DOHH2 (cell line): ENCODE measurements around the gene NCAM1.

Source experiments
- H3F3A ChIP-seq: fragments of 200-600 bp; sonication (generic), shearing (Covaris generic); 2 replicates; pipeline ENCODE4 v1.6.0; 2016; ENCODE audit warnings: antibody characterized with exemption, mild to moderate bottlenecking; ENCODE audit not compliant: control insufficient read depth, insufficient read depth
- H3K27ac ChIP-seq: fragments of 200-600 bp; sonication (generic); 2 replicates; pipeline ENCODE4 v1.5.1; 2014; ENCODE audit warnings: low read depth, mild to moderate bottlenecking, low read length, moderate library complexity
- H3K27me3 ChIP-seq: fragments of 200-600 bp; sonication (generic); 2 replicates; pipeline ENCODE4 v1.6.1; 2014; ENCODE audit warnings: mild to moderate bottlenecking, low read length, mixed read lengths; ENCODE audit not compliant: control insufficient read depth
- H3K36me3 ChIP-seq: fragments of 200-600 bp; sonication (generic); 2 replicates; pipeline ENCODE4 v1.6.1; 2014; ENCODE audit warnings: mild to moderate bottlenecking, low read length, moderate library complexity, mixed read lengths; ENCODE audit not compliant: control insufficient read depth
- H3K4me1 ChIP-seq: fragments of 200-600 bp; sonication (generic); 2 replicates; pipeline ENCODE4 v1.6.1; 2014; ENCODE audit warnings: mild to moderate bottlenecking, low read length, mixed read lengths; ENCODE audit not compliant: control insufficient read depth
- H3K4me2 ChIP-seq: fragments of 200-600 bp; sonication (generic); 2 replicates; pipeline ENCODE4 v1.6.0; 2014; ENCODE audit warnings: mild to moderate bottlenecking, low read length, moderate library complexity
- H3K4me3 ChIP-seq: fragments of 200-600 bp; sonication (generic); 2 replicates; pipeline ENCODE4 v1.5.1; 2014; ENCODE audit warnings: mild to moderate bottlenecking, low read length, mixed read lengths
- H3K79me2 ChIP-seq: fragments of 200-600 bp; sonication (generic); 2 replicates; pipeline ENCODE4 v1.6.1; 2014; ENCODE audit warnings: mild to moderate bottlenecking, low read length, mixed read lengths; ENCODE audit not compliant: control insufficient read depth
- H3K9me2 ChIP-seq: fragments of 200-600 bp; sonication (generic); replicated peaks from 2 replicates; pipeline ENCODE4 v1.6.1; 2014; ENCODE audit warnings: mild to moderate bottlenecking, low read length, mixed read lengths; ENCODE audit not compliant: control insufficient read depth
- H3K9me3 ChIP-seq: fragments of 200-600 bp; sonication (generic); 2 replicates; pipeline ENCODE4 v1.6.1; 2014; ENCODE audit warnings: antibody characterized with exemption, low read length, mixed read lengths; ENCODE audit not compliant: control insufficient read depth, insufficient read depth
- H4K20me1 ChIP-seq: fragments of 200-600 bp; sonication (generic); 2 replicates; pipeline ENCODE4 v1.6.0; 2014; ENCODE audit warnings: low read depth, mild to moderate bottlenecking, antibody characterized with exemption, low read length, moderate library complexity; ENCODE audit not compliant: control insufficient read depth, insufficient read depth
- CTCF ChIP-seq: fragments of 200-600 bp; sonication (generic); IDR thresholded peaks from one replicate; pipeline ENCODE4 v1.5.1; 2014; ENCODE audit warnings: antibody characterized with exemption, mild to moderate bottlenecking, low read depth, low read length; ENCODE audit not compliant: poor library complexity, severe bottlenecking
- EZH2phosphoT487 ChIP-seq: fragments of 200-600 bp; sonication (generic); IDR thresholded peaks from 2 replicates; pipeline ENCODE4 v1.6.1; 2017; ENCODE audit warnings: borderline replicate concordance, mild to moderate bottlenecking, antibody characterized with exemption, low read length, moderate library complexity, mixed read lengths

NCAM1 gene

GRCh38 chr11:113075586-113076095 is 114.4 kb downstream of the NCAM1 start:
- H3K9me3 ChIP-seq: no peaks in the 10 kb centered on the region
- H3K27ac ChIP-seq: no peak overlapping the region
- no peak overlapping the region for H3K4me3 ChIP-seq
- H3K27me3 ChIP-seq: no peaks in the 10 kb centered on the region
- H3K36me3 ChIP-seq: no peaks in the 10 kb centered on the region
- no peaks in the 10 kb centered on the region for H3K9me2 ChIP-seq
- TF ChIP-seq EZH2phosphoT487: no peak
- TF ChIP-seq CTCF: no peak
- H3F3A ChIP-seq: no peaks in the 10 kb centered on the region
- H3K79me2 ChIP-seq: no peaks in the 10 kb centered on the region
- no peaks in the 10 kb centered on the region for H3K4me1 ChIP-seq
- no peak overlapping the region for H3K4me2 ChIP-seq
- H4K20me1 ChIP-seq: no peaks in the 10 kb centered on the region

- Histone ChIP-seq H3K9me3 (no peaks in the 10 kb centered on the region), H4K20me1 (no peaks in the 10 kb centered on the region), H3K79me2 (no peaks in the 10 kb centered on the region), H3K36me3 (no peaks in the 10 kb centered on the region), H3K4me2 (no peak overlapping the region), H3K27me3 (no peaks in the 10 kb centered on the region), H3K9me2 (no peaks in the 10 kb centered on the region), H3K4me3 (no peak overlapping the region), H3K4me1 (no peaks in the 10 kb centered on the region), H3F3A (no peaks in the 10 kb centered on the region), H3K27ac (no peak overlapping the region)
- TF ChIP-seq EZH2phosphoT487 (no peak), CTCF (no peak)
These were observed 116.2 kb downstream of the NCAM1 start for GRCh38 chr11:113077379-113077778.

GRCh38 chr11:113082341-113082955 is 121.2 kb downstream of the NCAM1 start:
- H3K4me2 ChIP-seq: no peak overlapping the region
- no peak overlapping the region for H3K27ac ChIP-seq
- TF ChIP-seq EZH2phosphoT487: no peak
- no peak for TF ChIP-seq CTCF
- H3K9me2 ChIP-seq: no peaks in the 10 kb centered on the region
- H3K27me3 ChIP-seq: no peaks in the 10 kb centered on the region
- no peaks in the 10 kb centered on the region for H3K9me3 ChIP-seq
- no peaks in the 10 kb centered on the region for H3K36me3 ChIP-seq
- no peaks in the 10 kb centered on the region for H3K79me2 ChIP-seq
- H4K20me1 ChIP-seq: no peaks in the 10 kb centered on the region
- no peak overlapping the region for H3K4me3 ChIP-seq
- H3F3A ChIP-seq: no peaks in the 10 kb centered on the region
- H3K4me1 ChIP-seq: no peaks in the 10 kb centered on the region
